HEK293 (cell line): ENCODE data around the gene KLHL10.

Experiments
- BCL11B ChIP-seq: fragments of 450-650 bp; formaldehyde crosslinking; IDR thresholded peaks from 2 replicates; pipeline ENCODE4 v1.5.1; 2016; ENCODE audit warnings: low read depth, missing biosample characterization, missing genetic modification characterization
- EGR2 ChIP-seq: fragments of 450-650 bp; formaldehyde crosslinking; IDR thresholded peaks from 2 replicates; pipeline ENCODE4 v1.5.1; 2016; ENCODE audit warnings: low read depth, missing biosample characterization, missing genetic modification characterization
- FEZF1 ChIP-seq: fragments of 450-650 bp; formaldehyde crosslinking; IDR thresholded peaks from 2 replicates; pipeline ENCODE4 v1.5.1; 2016; ENCODE audit warnings: missing biosample characterization, missing genetic modification characterization
- GLIS2 ChIP-seq: fragments of 450-650 bp; formaldehyde crosslinking; IDR thresholded peaks from 2 replicates; pipeline ENCODE4 v1.5.1; 2016; ENCODE audit warnings: missing biosample characterization, missing genetic modification characterization
- MZF1 ChIP-seq: fragments of 450-650 bp; formaldehyde crosslinking; IDR thresholded peaks from 2 replicates; pipeline ENCODE4 v1.5.1; 2017; ENCODE audit warnings: missing biosample characterization, missing genetic modification characterization, borderline replicate concordance
- PATZ1 ChIP-seq: fragments of 450-650 bp; formaldehyde crosslinking; IDR thresholded peaks from 2 replicates; pipeline ENCODE4 v1.5.1; 2016; ENCODE audit warnings: missing biosample characterization, missing genetic modification characterization
- PBX3 ChIP-seq: sonication (generic); formaldehyde crosslinking; IDR thresholded peaks from 2 replicates; pipeline ENCODE4 v1.8.1; 2022; ENCODE audit warnings: mild to moderate bottlenecking, moderate library complexity, missing genetic modification reagents
- SP2 ChIP-seq: fragments of 450-650 bp; formaldehyde crosslinking; IDR thresholded peaks from 2 replicates; pipeline ENCODE4 v1.5.1; 2016; ENCODE audit warnings: missing biosample characterization, missing genetic modification characterization
- ZBTB20 ChIP-seq: fragments of 450-650 bp; formaldehyde crosslinking; IDR thresholded peaks from 2 replicates; pipeline ENCODE4 v1.5.1; 2016; ENCODE audit warnings: missing biosample characterization, missing genetic modification characterization
- ZFHX2 ChIP-seq: fragments of 450-650 bp; formaldehyde crosslinking; conservative IDR thresholded peaks from 2 replicates; pipeline ENCODE4 v1.5.1; 2016; ENCODE audit warnings: missing biosample characterization, missing genetic modification characterization
- ZIC2 ChIP-seq: fragments of 450-650 bp; formaldehyde crosslinking; IDR thresholded peaks from 2 replicates; pipeline ENCODE4 v1.5.1; 2016; ENCODE audit warnings: missing biosample characterization, missing genetic modification characterization
- ZNF157 ChIP-seq: fragments of 450-650 bp; formaldehyde crosslinking; IDR thresholded peaks from 2 replicates; pipeline ENCODE4 v1.5.1; 2016; ENCODE audit warnings: missing biosample characterization, missing genetic modification characterization
- ZNF184 ChIP-seq: fragments of 450-650 bp; IDR thresholded peaks from 2 replicates; pipeline ENCODE4 v1.5.1; 2018; ENCODE audit warnings: missing biosample characterization, mild to moderate bottlenecking, missing genetic modification characterization
- ZNF23 ChIP-seq: fragments of 450-650 bp; formaldehyde crosslinking; IDR thresholded peaks from 2 replicates; pipeline ENCODE4 v1.5.1; 2016; ENCODE audit warnings: missing biosample characterization, missing genetic modification characterization, borderline replicate concordance
- ZNF24 ChIP-seq: fragments of 450-650 bp; formaldehyde crosslinking; IDR thresholded peaks from 2 replicates; pipeline ENCODE4 v1.5.1; 2016; ENCODE audit warnings: missing biosample characterization, missing genetic modification characterization
- ZNF248 ChIP-seq: fragments of 450-650 bp; formaldehyde crosslinking; IDR thresholded peaks from 2 replicates; pipeline ENCODE4 v1.5.1; 2017; ENCODE audit warnings: missing biosample characterization, missing genetic modification characterization
- ZNF324 ChIP-seq: fragments of 450-650 bp; formaldehyde crosslinking; IDR thresholded peaks from 2 replicates; pipeline ENCODE4 v1.5.1; 2016; ENCODE audit warnings: missing biosample characterization, missing genetic modification characterization
- ZNF335 ChIP-seq: fragments of 450-650 bp; formaldehyde crosslinking; conservative IDR thresholded peaks from 2 replicates; pipeline ENCODE4 v1.5.1; 2016; ENCODE audit warnings: missing biosample characterization, missing genetic modification characterization
- ZNF37A ChIP-seq: fragments of 450-650 bp; IDR thresholded peaks from 2 replicates; pipeline ENCODE4 v1.5.1; 2018; ENCODE audit warnings: missing biosample characterization, missing genetic modification characterization
- ZNF398 ChIP-seq: fragments of 450-650 bp; formaldehyde crosslinking; IDR thresholded peaks from 2 replicates; pipeline ENCODE4 v1.5.1; 2017; ENCODE audit warnings: missing biosample characterization, missing genetic modification characterization
- ZNF473 ChIP-seq: fragments of 450-650 bp; formaldehyde crosslinking; IDR thresholded peaks from 2 replicates; pipeline ENCODE4 v1.5.1; 2017; ENCODE audit warnings: missing biosample characterization, missing genetic modification characterization
- ZNF501 ChIP-seq: fragments of 450-650 bp; formaldehyde crosslinking; IDR thresholded peaks from 2 replicates; pipeline ENCODE4 v1.5.1; 2016; ENCODE audit warnings: missing biosample characterization, missing genetic modification characterization
- ZNF521 ChIP-seq: fragments of 450-650 bp; formaldehyde crosslinking; IDR thresholded peaks from 2 replicates; pipeline ENCODE4 v1.5.1; 2017; ENCODE audit warnings: missing biosample characterization, mild to moderate bottlenecking, missing genetic modification characterization
- ZNF530 ChIP-seq: fragments of 450-650 bp; formaldehyde crosslinking; IDR thresholded peaks from 2 replicates; pipeline ENCODE4 v1.5.1; 2016; ENCODE audit warnings: low read depth, missing biosample characterization, missing genetic modification characterization
- ZNF580 ChIP-seq: fragments of 450-650 bp; formaldehyde crosslinking; IDR thresholded peaks from 2 replicates; pipeline ENCODE4 v1.5.1; 2016; ENCODE audit warnings: missing biosample characterization, missing genetic modification characterization
- ZNF596 ChIP-seq: fragments of 450-650 bp; IDR thresholded peaks from 2 replicates; pipeline ENCODE4 v1.5.0; 2018; ENCODE audit warnings: missing biosample characterization, mild to moderate bottlenecking, missing genetic modification characterization, moderate library complexity
- ZNF623 ChIP-seq: fragments of 450-650 bp; formaldehyde crosslinking; IDR thresholded peaks from 2 replicates; pipeline ENCODE4 v1.5.1; 2016; ENCODE audit warnings: missing biosample characterization, missing genetic modification characterization
- ZNF626 ChIP-seq: fragments of 450-650 bp; sonication (Bioruptor Pico); formaldehyde crosslinking; IDR thresholded peaks from 2 replicates; pipeline ENCODE4 v1.5.1; 2018; ENCODE audit warnings: missing biosample characterization, missing genetic modification characterization, inconsistent platforms
- ZNF629 ChIP-seq: fragments of 450-650 bp; formaldehyde crosslinking; IDR thresholded peaks from 2 replicates; pipeline ENCODE4 v1.5.1; 2017; ENCODE audit warnings: missing biosample characterization, missing genetic modification characterization
- ZNF639 ChIP-seq: fragments of 450-650 bp; formaldehyde crosslinking; IDR thresholded peaks from 2 replicates; pipeline ENCODE4 v1.5.1; 2016; ENCODE audit warnings: missing biosample characterization, missing genetic modification characterization
- ZNF670 ChIP-seq: fragments of 450-650 bp; formaldehyde crosslinking; IDR thresholded peaks from 2 replicates; pipeline ENCODE4 v1.5.1; 2016; ENCODE audit warnings: missing biosample characterization, missing genetic modification characterization, low read depth
- ZNF747 ChIP-seq: fragments of 450-650 bp; formaldehyde crosslinking; IDR thresholded peaks from 2 replicates; pipeline ENCODE4 v1.5.1; 2016; ENCODE audit warnings: missing biosample characterization, missing genetic modification characterization
- ZNF768 ChIP-seq: fragments of 450-650 bp; formaldehyde crosslinking; IDR thresholded peaks from 2 replicates; pipeline ENCODE4 v1.5.1; 2018; ENCODE audit warnings: missing biosample characterization, mild to moderate bottlenecking, missing genetic modification characterization
- ZSCAN18 ChIP-seq: fragments of 450-650 bp; formaldehyde crosslinking; IDR thresholded peaks from 2 replicates; pipeline ENCODE4 v1.5.1; 2016; ENCODE audit warnings: missing biosample characterization, missing genetic modification characterization

Gene KLHL10

GRCh38 chr17:41835800-41836549, 1.6 kb upstream of the KLHL10 start, which contains the start of gene NT5C3B (continued):
- TF ChIP-seq ZNF248 (tag by site-specific recombination): no peak
- no peak for TF ChIP-seq ZNF580 (tag by site-specific recombination)
- TF ChIP-seq MZF1: no peak
- TF ChIP-seq ZBTB20 (tag by site-specific recombination): peak; percentile 10; the same call in 1 of the 2 replicates
- peak; percentile 57; the same call in 1 of the 2 replicates for TF ChIP-seq PBX3 (CRISPR knock-in tag)
- TF ChIP-seq ZFHX2 (tag by site-specific recombination): peak; percentile 93
- TF ChIP-seq SP2: peak; percentile 43
- TF ChIP-seq EGR2 (tag by site-specific recombination): peak; percentile 85
- TF ChIP-seq ZNF623 (tag by site-specific recombination): no peak
- TF ChIP-seq PATZ1 (tag by site-specific recombination): peak; percentile 55
- no peak for TF ChIP-seq ZNF521
- TF ChIP-seq ZNF639 (tag by site-specific recombination): no peak
- TF ChIP-seq ZNF629 (tag by site-specific recombination): no peak
- TF ChIP-seq ZIC2 (tag by site-specific recombination): no peak
- no peak for TF ChIP-seq ZNF670
- TF ChIP-seq ZNF335 (tag by site-specific recombination): peak; percentile 15; the same call in 1 of the 2 replicates
- TF ChIP-seq ZNF473 (tag by site-specific recombination): no peak
- TF ChIP-seq ZNF768 (tag by site-specific recombination): no peak
- TF ChIP-seq ZNF23: no peak
- TF ChIP-seq ZNF24 (tag by site-specific recombination): no peak
- peak; percentile 33; the same call in 1 of the 2 replicates for TF ChIP-seq ZNF398 (tag by site-specific recombination)
- TF ChIP-seq ZNF324 (tag by site-specific recombination): no peak
- peak; percentile 74 for TF ChIP-seq GLIS2 (tag by site-specific recombination)
- no peak for TF ChIP-seq ZNF184 (tag by site-specific recombination)
- no peak for TF ChIP-seq ZNF596 (tag by site-specific recombination)
- no peak for TF ChIP-seq ZNF157 (tag by site-specific recombination)
- no peak for TF ChIP-seq ZNF626
- no peak for TF ChIP-seq FEZF1 (tag by site-specific recombination)
- no peak for TF ChIP-seq BCL11B
- no peak for TF ChIP-seq ZNF747 (tag by site-specific recombination)
- TF ChIP-seq ZSCAN18 (tag by site-specific recombination): no peak
- no peak for TF ChIP-seq ZNF37A (tag by site-specific recombination)
- TF ChIP-seq ZNF530: no peak
- TF ChIP-seq ZNF501: no peak
